ENCODE results near the gene ARHGAP24. TPM values are rescaled to one million over a fixed set of nuclear protein-coding genes. Genes with fewer than 3 reads are reported as not detected.
"Not testable (repeated sequence)": the region's sequence is repeated elsewhere in the genome, so short reads cannot be mapped to it uniquely, and the experiment has no call there.

The ARHGAP24 gene
- total RNA-seq, 1 donor from 2014 or later: not detected

DNA sequence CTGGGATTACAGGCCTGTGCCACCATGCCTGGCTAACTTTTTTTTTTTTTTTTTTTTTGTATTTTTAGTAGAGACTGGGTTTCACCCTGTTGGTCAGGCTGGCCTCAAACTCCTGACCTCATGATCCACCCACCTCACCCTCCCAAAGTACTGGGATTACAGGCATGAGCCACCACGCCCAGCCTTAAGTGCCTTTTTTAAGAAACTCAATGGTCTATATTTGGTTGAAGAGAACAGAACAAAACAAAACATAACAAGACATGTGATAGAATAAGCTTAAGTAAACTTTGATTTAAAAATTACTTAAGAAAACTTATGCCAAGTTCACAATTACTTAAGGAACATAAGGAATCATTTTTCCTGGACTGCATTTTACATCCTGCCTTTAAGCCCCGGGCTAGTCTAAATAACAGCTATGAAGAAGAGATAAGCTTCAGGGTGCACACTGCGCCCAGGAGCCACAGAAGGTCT lies 365.1 kb downstream of the ARHGAP24 start:
- intact Hi-C loops (cut with micrococcal nuclease): not testable (repeated sequence)

DNA sequence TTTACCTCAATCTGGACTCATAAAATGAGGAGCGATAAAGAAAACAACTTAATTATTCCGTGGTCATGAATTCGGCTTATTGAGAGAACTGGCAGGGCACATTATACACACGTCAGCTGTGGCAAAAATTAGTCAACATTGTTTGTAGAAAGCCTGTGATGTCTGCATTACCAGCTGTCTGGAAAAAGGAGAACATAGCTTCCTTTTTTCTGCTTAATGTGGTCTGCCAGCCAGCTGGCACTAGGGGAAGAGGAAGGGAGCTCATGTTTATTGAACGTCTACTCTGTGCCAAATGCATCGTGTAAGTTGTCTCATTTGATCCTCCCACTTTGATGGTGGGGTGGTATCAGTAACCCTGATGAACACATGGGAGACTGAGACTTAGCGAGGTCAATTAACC lies 367.6 kb downstream of the ARHGAP24 start:
- intact Hi-C loops (cut with micrococcal nuclease): no loop called here

DNA sequence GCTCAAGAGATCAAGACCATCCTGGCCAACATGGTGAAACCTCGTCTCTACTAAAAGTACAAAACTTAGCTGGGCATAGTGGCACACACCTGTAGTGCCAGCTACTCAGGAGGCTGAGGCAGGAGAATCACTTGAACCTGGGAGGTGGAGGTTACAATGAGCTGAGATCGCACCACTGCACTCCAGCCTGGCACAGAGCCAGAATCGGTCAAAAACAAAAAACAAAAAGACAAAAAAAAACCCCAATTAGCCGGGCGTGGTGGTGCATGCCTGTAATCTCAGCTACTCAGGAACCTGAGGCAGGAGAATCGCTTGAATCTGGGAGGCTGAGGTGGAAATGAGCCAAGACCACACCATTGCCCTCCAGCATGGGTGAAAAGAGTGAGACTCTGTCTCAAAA lies 378.8 kb downstream of the ARHGAP24 start:
- intact Hi-C loops (cut with micrococcal nuclease): not testable (repeated sequence)

DNA sequence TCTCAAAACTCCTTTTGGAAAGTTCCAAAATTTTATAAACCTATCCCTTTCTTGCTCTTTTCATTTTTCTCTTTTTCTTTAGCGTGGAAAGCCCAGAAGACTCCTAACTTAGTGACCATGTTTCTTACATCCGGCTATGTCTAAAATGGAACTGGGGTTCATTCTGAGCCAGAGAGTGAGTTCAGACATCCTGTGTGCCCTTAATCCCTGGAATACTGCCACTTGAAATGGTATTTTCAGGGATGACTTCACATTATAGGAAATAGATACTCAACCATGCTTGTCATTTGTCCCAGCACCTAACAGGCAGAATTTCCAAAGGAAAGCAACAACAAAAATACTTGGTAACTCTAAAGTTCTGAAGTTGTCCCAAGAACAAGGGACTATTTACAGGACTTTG lies 379.6 kb downstream of the ARHGAP24 start:
- intact Hi-C loops (cut with micrococcal nuclease): no loop called here

- intact Hi-C loops (cut with micrococcal nuclease): no loop called here
Observed at GRCh38 chr4:85860066-85860740, 385.3 kb downstream of the ARHGAP24 start.

GRCh38 chr4:85861064-85861765 lies 386.3 kb downstream of the ARHGAP24 start:
- intact Hi-C loops (cut with micrococcal nuclease): no loop called here

DNA sequence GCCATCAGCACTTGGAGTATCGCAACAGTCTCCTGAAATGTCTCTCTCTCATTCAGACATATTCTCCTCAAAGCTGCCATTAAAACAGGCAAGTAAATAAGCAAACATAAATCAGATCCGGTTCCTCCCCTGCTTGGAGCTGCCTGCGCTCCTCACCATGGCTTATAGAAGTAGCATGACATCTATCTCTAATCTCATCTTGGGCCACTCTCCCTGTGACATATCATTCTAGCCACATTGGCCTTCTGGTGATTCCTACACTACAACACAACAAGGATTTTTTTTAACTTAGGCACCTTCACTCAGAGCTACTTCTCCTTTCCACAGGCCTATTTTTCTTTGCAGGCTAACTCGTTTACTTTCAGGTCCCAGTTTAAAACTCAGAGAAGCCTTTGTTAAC lies 387.9 kb downstream of the ARHGAP24 start:
- intact Hi-C loops (cut with micrococcal nuclease): no loop called here

- intact Hi-C loops (cut with micrococcal nuclease): no loop called here
Observed at GRCh38 chr4:85864259-85865205, 389.6 kb downstream of the ARHGAP24 start.

- intact Hi-C loops (cut with micrococcal nuclease): no loop called here
Observed at GRCh38 chr4:85865256-85865655, 390.3 kb downstream of the ARHGAP24 start.

GRCh38 chr4:85866508-85866907 lies 391.6 kb downstream of the ARHGAP24 start:
- intact Hi-C loops (cut with micrococcal nuclease): no loop called here

GRCh38 chr4:85867271-85867670 lies 392.3 kb downstream of the ARHGAP24 start:
- intact Hi-C loops (cut with micrococcal nuclease): no loop called here

- intact Hi-C loops (cut with micrococcal nuclease): no loop called here
Observed at GRCh38 chr4:85869181-85869580, 394.2 kb downstream of the ARHGAP24 start.

DNA sequence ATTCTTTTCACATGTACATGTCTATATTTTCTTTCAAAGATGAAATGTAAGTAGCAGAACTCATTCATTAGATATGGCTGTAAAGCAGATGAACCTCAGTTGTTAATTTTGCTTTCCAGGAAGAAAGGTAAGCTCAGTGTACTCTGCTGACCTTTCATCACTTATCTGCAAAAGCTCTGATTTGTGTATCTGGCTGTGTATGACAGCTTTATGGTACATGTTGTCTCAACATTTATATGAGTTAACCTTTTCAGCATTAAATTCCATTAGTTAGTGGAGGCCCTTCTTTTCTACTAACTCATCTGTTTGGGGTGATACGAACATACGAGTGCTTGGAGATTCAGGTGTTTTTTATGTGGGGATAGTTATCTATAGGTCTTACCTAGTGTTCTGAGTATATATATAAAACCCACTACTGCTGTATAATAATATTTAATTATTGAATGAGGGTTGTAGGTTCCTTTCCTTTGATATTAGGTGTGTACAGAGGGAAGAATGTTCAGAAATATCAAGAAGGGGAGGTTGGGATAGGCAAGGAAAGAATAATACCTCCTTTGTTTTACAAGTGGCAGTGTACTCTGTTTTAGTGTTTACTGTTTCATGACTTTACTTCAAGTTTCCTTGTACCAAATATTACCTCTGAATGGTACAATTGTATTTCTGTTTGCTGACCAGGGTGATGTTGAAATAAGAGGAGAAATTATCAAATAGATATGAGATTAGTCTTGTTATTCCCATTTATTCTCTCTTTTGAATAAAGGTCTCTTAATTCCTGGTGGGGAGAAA lies 395.5 kb downstream of the ARHGAP24 start:
- intact Hi-C loops (cut with micrococcal nuclease): no loop called here

- intact Hi-C loops (cut with micrococcal nuclease): no loop called here
Observed at GRCh38 chr4:85873566-85873965, 398.6 kb downstream of the ARHGAP24 start.

DNA sequence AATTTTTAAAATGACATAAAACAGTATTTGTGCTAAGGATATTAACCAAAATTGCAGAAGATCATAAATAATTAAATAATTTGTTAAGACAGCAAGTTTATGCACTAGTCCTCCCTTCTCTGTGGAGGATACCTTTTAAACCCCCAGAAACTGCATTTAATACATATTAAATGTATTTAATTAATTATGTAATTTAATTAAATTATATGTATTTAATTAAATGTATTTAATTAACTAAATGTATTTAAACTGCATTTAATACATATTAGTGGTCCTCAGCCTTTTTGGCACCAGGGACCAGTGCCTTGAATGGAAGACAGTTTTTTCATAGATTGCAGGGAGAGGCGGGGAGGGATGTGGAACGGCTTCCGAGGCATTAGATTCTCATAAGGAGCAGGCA lies 404.6 kb downstream of the ARHGAP24 start:
- intact Hi-C loops (cut with micrococcal nuclease): no loop called here

GRCh38 chr4:85883180-85883579 lies 408.2 kb downstream of the ARHGAP24 start:
- intact Hi-C loops (cut with micrococcal nuclease): no loop called here

- intact Hi-C loops (cut with micrococcal nuclease): no loop called here
Observed at GRCh38 chr4:85884251-85884650, 409.3 kb downstream of the ARHGAP24 start.

GRCh38 chr4:85886665-85887064 lies 411.7 kb downstream of the ARHGAP24 start:
- intact Hi-C loops (cut with micrococcal nuclease): no loop called here

DNA sequence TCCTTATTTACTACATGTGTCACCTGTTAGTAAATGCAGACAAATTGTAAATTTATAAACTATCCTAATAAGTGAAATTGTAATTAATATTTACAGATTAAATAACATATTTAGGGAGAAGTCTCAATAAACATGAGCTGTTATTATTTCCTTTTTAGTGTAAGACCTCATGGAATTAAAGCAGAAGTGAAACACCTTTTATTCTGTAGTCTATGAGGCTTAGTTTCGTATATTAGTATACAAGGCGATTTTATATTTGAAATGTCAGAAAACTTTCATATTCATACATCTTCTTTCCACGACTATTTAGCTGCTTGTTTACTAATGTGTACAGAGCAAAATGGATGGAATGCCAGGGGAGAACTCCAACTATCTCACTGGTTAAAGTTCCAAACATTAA lies 414.4 kb downstream of the ARHGAP24 start:
- intact Hi-C loops (cut with micrococcal nuclease): no loop called here

DNA sequence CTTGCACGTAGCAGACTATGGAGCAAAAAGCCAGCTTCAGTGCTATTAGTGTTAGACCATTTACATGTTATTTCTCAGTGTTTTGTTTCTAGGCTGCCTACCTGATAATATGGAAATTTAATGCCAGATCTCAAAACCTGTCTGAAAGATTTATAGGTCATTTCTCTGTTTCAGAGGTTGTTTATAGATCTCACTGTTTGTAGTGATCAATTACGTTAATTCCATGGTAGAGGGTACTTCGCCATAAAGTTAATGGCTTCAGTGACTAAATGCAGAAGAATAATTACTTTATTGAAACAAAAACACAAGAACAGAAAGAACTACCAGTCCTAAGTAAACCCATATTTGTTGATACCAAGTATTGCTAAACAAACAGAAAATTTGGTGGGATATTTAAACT lies 420.8 kb downstream of the ARHGAP24 start:
- intact Hi-C loops (cut with micrococcal nuclease): no loop called here

- intact Hi-C loops (cut with micrococcal nuclease): no loop called here
Observed at GRCh38 chr4:85898231-85898630, 423.3 kb downstream of the ARHGAP24 start.

Data from T-helper 1 cell treated with Interleukin-12 subunit alpha and Interleukin-12 subunit beta and Interleukin-4 antibody, amounts not matched to agents 30 ng/mL and 1 ng/mL, for 36 hours (primary cell).